Measurements from ENCODE around the gene DUSP15.
"Not testable (repeated sequence)": the region's sequence is repeated elsewhere in the genome, so short reads cannot be mapped to it uniquely, and the experiment has no call there.

DUSP15 gene

GRCh38 chr20:31837896-31838397 is 32.4 kb downstream of the DUSP15 start:
- DNase-seq: peak; percentile 72

- peak; percentile 50 for DNase-seq
Measured at GRCh38 chr20:31836853-31837608, 33.3 kb downstream of the DUSP15 start.

- DNase-seq: peak; percentile 89
Measured at GRCh38 chr20:31835977-31836852, 34.1 kb downstream of the DUSP15 start.

- no peak for DNase-seq
Measured at GRCh38 chr20:31835554-31835953, 34.8 kb downstream of the DUSP15 start.

- no peak for DNase-seq
Measured at GRCh38 chr20:31833931-31834521, 36.3 kb downstream of the DUSP15 start.

GRCh38 chr20:31833130-31833930 is 37.0 kb downstream of the DUSP15 start:
- no peak for DNase-seq

- DNase-seq: no peak
Measured at GRCh38 chr20:31831771-31832306, 38.5 kb downstream of the DUSP15 start.

GRCh38 chr20:31831211-31831610 is 39.1 kb downstream of the DUSP15 start:
- no peak for DNase-seq

GRCh38 chr20:31830406-31830981 is 39.8 kb downstream of the DUSP15 start:
- DNase-seq: no peak

GRCh38 chr20:31829731-31830130 is 40.6 kb downstream of the DUSP15 start:
- DNase-seq: no peak

GRCh38 chr20:31828016-31828415 is 42.3 kb downstream of the DUSP15 start:
- not testable (repeated sequence) for DNase-seq

GRCh38 chr20:31827059-31827458 is 43.3 kb downstream of the DUSP15 start:
- no peak for DNase-seq

- no peak for DNase-seq
Measured at GRCh38 chr20:31826074-31826473, 44.3 kb downstream of the DUSP15 start.

- DNase-seq: no peak
Measured at GRCh38 chr20:31824554-31825313, 45.6 kb downstream of the DUSP15 start.

- no peak for DNase-seq
Measured at GRCh38 chr20:31824125-31824485, 46.2 kb downstream of the DUSP15 start.

- peak; percentile 32 for DNase-seq
Measured at GRCh38 chr20:31823360-31824124, 46.8 kb downstream of the DUSP15 start.

- DNase-seq: peak; percentile 68
Measured at GRCh38 chr20:31822421-31823330, 47.7 kb downstream of the DUSP15 start.

- no peak for DNase-seq
Measured at GRCh38 chr20:31821427-31821826, 48.9 kb downstream of the DUSP15 start.

- DNase-seq: no peak
Measured at GRCh38 chr20:31820228-31820627, 50.1 kb downstream of the DUSP15 start.
